ENCODE results near the gene SRRD. TPM values are rescaled to one million over a fixed set of nuclear protein-coding genes. Genes with fewer than 3 reads are reported as not detected.

SRRD gene
- total RNA-seq, 1 experiment from 2014 or later, result 25.6 TPM

DNA sequence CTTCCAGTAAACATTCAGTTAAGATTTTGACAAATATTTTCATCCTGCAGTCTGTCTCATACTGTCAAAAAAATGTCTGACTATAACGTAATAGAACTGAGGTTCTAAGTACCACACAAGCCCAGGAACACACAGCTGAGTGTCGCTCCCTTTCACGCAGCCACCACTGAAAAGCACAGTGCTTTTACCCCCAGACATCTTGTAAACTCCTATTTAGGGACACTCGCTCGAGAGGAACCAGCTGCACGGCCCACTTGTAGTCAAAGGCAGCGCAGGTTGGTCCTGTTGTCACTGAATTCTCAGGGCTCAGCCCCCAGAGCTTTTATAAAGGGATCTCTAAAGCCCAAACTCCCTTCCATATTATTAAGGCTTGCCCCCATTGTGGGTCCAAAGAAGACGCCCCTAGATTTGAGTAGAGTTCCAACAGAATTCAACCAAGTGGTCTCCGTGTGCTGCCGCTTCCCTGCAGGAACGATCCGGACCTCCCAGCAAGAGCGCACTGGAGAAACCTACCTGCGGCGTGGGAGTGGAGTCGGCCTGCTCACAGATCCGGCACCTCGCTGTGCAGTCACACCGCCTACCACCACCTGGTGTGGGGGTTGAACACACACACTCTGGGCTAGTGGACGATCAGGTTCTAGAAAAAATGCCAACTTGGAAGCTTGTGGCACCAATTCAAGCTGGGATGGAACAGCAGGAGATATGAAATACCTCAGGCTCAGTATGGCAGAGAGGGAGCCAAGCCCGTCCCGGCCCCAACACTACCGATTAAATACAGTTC is 31.3 kb upstream of the SRRD start:
- no peak overlapping the region for H3K27ac Mint-ChIP-seq (ENCODE audit: unreplicated experiment)
- DNase-seq, result no peak
- H3K4me3 Mint-ChIP-seq (ENCODE audit: low read depth, unreplicated experiment), result no peak overlapping the region
- intact Hi-C loops (cut with micrococcal nuclease; ENCODE audit: unreplicated experiment), result no loop called here
- H3K4me1 Mint-ChIP-seq (ENCODE audit: low read depth, unreplicated experiment), result no peaks in the 10 kb centered on the region
- BruUV-seq (replicated peaks), result TSS peak; percentile 33
- H3K9me3 Mint-ChIP-seq (ENCODE audit: low read depth, unreplicated experiment), result no peaks in the 10 kb centered on the region
- no peaks in the 10 kb centered on the region for H3K27me3 Mint-ChIP-seq (ENCODE audit: unreplicated experiment)
- CTCF ChIA-PET, result interaction anchor here (0.7 kb wide), 1 partner anchor 848 kb away, joined by 3 read pairs; no protein-coding TSS in a partner anchor
- no peak for TF ChIP-seq CTCF (IDR thresholded peaks at IDR 0.05; ENCODE audit: unreplicated experiment)
- H3K36me3 Mint-ChIP-seq (ENCODE audit: insufficient read depth, unreplicated experiment), result peaks cover 17% of the 10 kb centered on the region

DNA sequence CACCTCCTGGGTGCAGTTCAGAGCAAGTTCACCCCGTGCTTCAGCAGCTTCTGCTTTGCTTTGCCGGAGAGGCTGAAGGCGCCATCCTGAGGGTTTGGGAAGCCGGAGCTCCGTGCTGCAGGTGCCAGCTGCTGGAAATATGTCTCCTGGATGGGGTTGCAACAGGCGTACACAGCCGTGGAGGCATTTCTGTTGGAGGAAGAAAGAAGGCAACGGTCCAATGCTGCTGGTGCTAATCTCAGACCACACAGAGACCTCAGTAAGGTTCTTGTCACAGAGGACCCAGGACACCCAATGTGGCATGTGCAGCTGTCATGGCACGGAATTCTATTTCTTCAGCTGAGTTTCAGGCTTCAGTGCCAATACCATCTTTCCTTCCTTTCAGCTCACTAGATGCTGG is 30.5 kb upstream of the SRRD start:
- Mint-ChIP-seq H3K27me3 (ENCODE audit: unreplicated experiment) (no peaks in the 10 kb centered on the region), H3K36me3 (ENCODE audit: insufficient read depth, unreplicated experiment) (peaks cover 23% of the 10 kb centered on the region), H3K4me1 (ENCODE audit: low read depth, unreplicated experiment) (no peaks in the 10 kb centered on the region), H3K9me3 (ENCODE audit: low read depth, unreplicated experiment) (no peaks in the 10 kb centered on the region), H3K27ac (ENCODE audit: unreplicated experiment) (no peak overlapping the region), H3K4me3 (ENCODE audit: low read depth, unreplicated experiment) (no peak overlapping the region)
- intact Hi-C loops (cut with micrococcal nuclease; ENCODE audit: unreplicated experiment), result no loop called here
- DNase-seq, result no peak
- no TSS peak for BruUV-seq (replicated peaks)
- no peak for TF ChIP-seq CTCF (IDR thresholded peaks at IDR 0.05; ENCODE audit: unreplicated experiment)
- CTCF ChIA-PET, result interaction anchor here (0.6 kb wide), 1 partner anchor 11 kb away, joined by 5 read pairs; no protein-coding TSS in a partner anchor

DNA sequence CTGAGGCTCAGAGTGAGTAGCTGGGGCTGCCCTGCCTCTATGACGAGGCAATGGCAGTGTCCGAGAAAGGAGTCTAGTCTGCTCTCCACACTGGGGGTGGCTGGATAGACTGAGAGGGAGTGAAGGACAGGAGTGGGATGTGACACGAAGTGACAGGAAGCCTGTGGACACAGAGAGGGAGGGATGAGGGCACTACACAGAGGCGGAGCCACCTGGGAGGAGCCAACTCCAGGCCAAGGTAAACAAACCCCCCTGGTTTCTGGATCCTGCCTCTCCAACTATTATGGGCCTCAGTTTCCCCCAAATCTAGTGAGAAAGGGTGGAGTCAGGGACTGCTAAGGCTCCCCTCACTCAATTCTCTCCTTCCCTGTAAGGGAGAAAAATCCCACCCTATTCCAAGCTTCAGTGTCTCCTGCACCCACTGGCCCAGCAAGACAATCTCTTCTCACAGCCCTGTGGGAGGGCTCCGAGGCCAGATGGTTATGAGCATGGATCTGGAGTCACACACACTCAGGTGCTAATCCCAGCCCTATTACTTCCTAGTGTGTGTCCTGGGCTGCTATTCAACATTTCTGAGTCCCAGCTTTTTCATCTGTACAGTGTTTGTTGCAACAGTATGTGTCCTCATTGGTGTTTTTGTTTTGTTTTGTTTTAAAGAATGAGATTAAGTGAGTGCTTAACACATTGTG is 29.7 kb upstream of the SRRD start:
- intact Hi-C loops (cut with micrococcal nuclease; ENCODE audit: unreplicated experiment), result no loop called here
- H3K27me3 Mint-ChIP-seq (ENCODE audit: unreplicated experiment), result no peaks in the 10 kb centered on the region
- BruUV-seq (replicated peaks), result no TSS peak
- H3K9me3 Mint-ChIP-seq (ENCODE audit: low read depth, unreplicated experiment), result no peaks in the 10 kb centered on the region
- no peak overlapping the region for H3K4me3 Mint-ChIP-seq (ENCODE audit: low read depth, unreplicated experiment)
- DNase-seq, result no peak
- CTCF ChIA-PET, result no interaction called here
- H3K27ac Mint-ChIP-seq (ENCODE audit: unreplicated experiment), result no peak overlapping the region
- H3K36me3 Mint-ChIP-seq (ENCODE audit: insufficient read depth, unreplicated experiment), result peaks cover 23% of the 10 kb centered on the region
- no peak for TF ChIP-seq CTCF (IDR thresholded peaks at IDR 0.05; ENCODE audit: unreplicated experiment)
- no peaks in the 10 kb centered on the region for H3K4me1 Mint-ChIP-seq (ENCODE audit: low read depth, unreplicated experiment)

DNA sequence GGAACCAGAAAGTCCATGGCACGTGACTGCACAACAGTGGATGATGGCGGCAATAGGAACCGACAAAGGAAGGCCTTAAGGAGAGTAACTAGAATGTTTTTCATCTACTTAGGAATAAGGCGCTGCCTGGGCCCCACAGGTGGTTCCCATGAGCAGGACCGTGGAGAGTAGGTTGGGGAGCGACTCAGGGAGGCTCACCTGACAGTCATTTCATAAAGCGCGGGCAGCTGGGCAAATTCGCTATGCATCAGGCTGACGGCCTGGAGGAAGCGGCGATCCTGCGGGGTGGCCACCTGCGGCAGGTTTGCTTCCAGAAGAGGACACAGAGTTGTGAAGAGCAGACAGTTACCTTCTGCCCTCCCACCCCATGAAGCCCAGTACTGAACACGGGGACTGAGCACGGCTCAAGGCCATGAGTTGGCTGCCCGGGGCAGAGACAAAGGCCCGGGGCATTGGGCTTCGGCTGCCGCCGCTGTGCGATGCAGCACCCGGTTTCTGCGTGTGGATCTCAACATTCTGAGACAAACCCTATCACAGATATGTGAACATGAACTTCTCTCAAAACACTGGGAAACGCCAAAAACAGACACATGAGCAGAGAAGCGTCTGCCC is 25.9 kb upstream of the SRRD start:
- Mint-ChIP-seq H3K27ac (ENCODE audit: unreplicated experiment) (no peak overlapping the region), H3K9me3 (ENCODE audit: low read depth, unreplicated experiment) (no peaks in the 10 kb centered on the region), H3K36me3 (ENCODE audit: insufficient read depth, unreplicated experiment) (peaks cover 21% of the 10 kb centered on the region), H3K4me3 (ENCODE audit: low read depth, unreplicated experiment) (no peak overlapping the region), H3K4me1 (ENCODE audit: low read depth, unreplicated experiment) (no peaks in the 10 kb centered on the region), H3K27me3 (ENCODE audit: unreplicated experiment) (no peaks in the 10 kb centered on the region)
- CTCF ChIA-PET, result interaction anchor here (0.7 to 0.9 kb wide), 3 partner anchors 16 to 93 kb away, joined by 4 to 5 read pairs (median 4); partner anchors contain the start of gene TFIP11
- intact Hi-C loops (cut with micrococcal nuclease; ENCODE audit: unreplicated experiment), result no loop called here
- DNase-seq, result no peak
- TF ChIP-seq CTCF (IDR thresholded peaks at IDR 0.05; ENCODE audit: unreplicated experiment), result no peak
- no TSS peak for BruUV-seq (replicated peaks)
